B cell (primary cell): Measurements from ENCODE around the gene MAD2L1. TPM values are rescaled to one million over a fixed set of nuclear protein-coding genes. Genes with fewer than 3 reads are reported as not detected.

Source experiments
- ATAC-seq: fragments of 200-7000 bp; cut with Tn5 transposase; one replicate; pipeline ENCODE4 v1.10.0; 2021; ENCODE audit warnings: low read depth, mild to moderate bottlenecking, moderate number of reproducible peaks, moderate library complexity
- CTCF ChIA-PET: fragments of 350-600 bp; sonication (Branson Sonifier 250); formaldehyde crosslinking; loops from one replicate; lab custom pipeline; 2021; ENCODE audit warnings: antibody characterized with exemption, inconsistent platforms; lab: Charles Lee
- POLR2A ChIA-PET: fragments of 350-600 bp; sonication (Branson Sonifier 250); formaldehyde crosslinking; loops from one replicate; lab custom pipeline; 2021; ENCODE audit warnings: antibody characterized with exemption; lab: Charles Lee
- DNase-seq: peaks from one replicate; pipeline ENCODE4 v3.0.0; 2013
- H2AFZ ChIP-seq: 2 replicates; pipeline ENCODE4 v1.6.1; 2012; ENCODE audit warnings: mild to moderate bottlenecking, low read depth, low read length; ENCODE audit not compliant: insufficient read depth, poor library complexity, severe bottlenecking
- H3K27ac ChIP-seq, 2 donors: 1 replicate in 1 of 2; 2 replicates in 1 of 2; pipeline ENCODE4 v1.5.1; 2012 to 2013; ENCODE audit warnings: low read length in 2 of 2, mild to moderate bottlenecking in 2 of 2, moderate library complexity in 1 of 2
- H3K27me3 ChIP-seq, 4 experiments: fragments of 200-600 bp in 1 of 4; sonication (generic) in 1 of 4; replicated peaks in 1 of 4; 1 replicate in 2 of 4; 2 replicates in 2 of 4; pipeline versions ENCODE4 v1.6.1 to v1.7.0; 2013 to 2016; ENCODE audit warnings: low read length in 3 of 4, mild to moderate bottlenecking in 2 of 4, mixed read lengths in 1 of 4, moderate library complexity in 1 of 4; ENCODE audit not compliant: insufficient read depth in 4 of 4, control insufficient read depth in 3 of 4; ENCODE audit errors: control extremely low read depth in 1 of 4
- H3K36me3 ChIP-seq, 2 experiments: replicated peaks in 1 of 2; 1 replicate in 1 of 2; 2 replicates in 1 of 2; pipeline versions ENCODE4 v1.6.1 to v1.7.1; 2013; ENCODE audit warnings: low read length in 1 of 2; ENCODE audit not compliant: insufficient read depth in 2 of 2, control insufficient read depth in 1 of 2; ENCODE audit errors: control extremely low read depth in 1 of 2, extremely low read depth in 1 of 2
- H3K4me1 ChIP-seq, 2 donors: fragments of 200-600 bp in 1 of 2; sonication (generic) in 1 of 2; 1 replicate in 1 of 2; 2 replicates in 1 of 2; pipeline versions ENCODE4 v1.5.1 to v1.6.1; 2013 to 2017; ENCODE audit warnings: low read length in 2 of 2; ENCODE audit not compliant: control insufficient read depth in 2 of 2, insufficient read depth in 2 of 2
- H3K4me2 ChIP-seq: replicated peaks from 2 replicates; pipeline ENCODE3; 2012; ENCODE audit warnings: mild to moderate bottlenecking, low read depth, low read length; ENCODE audit not compliant: poor library complexity, severe bottlenecking
- H3K4me3 ChIP-seq, 5 experiments: fragments of 200-600 bp in 1 of 5; sonication (generic) in 1 of 5; 1 replicate in 3 of 5; 2 replicates in 2 of 5; pipeline versions ENCODE4 v1.5.1 to v1.7.0; 2011 to 2016; ENCODE audit warnings: low read length in 4 of 5, mild to moderate bottlenecking in 4 of 5, low read depth in 2 of 5, control low read depth in 1 of 5, moderate library complexity in 1 of 5; ENCODE audit not compliant: insufficient read depth in 1 of 5; ENCODE audit errors: control extremely low read depth in 1 of 5, extremely low read depth in 1 of 5
- H3K79me2 ChIP-seq: fragments of 200-600 bp; sonication (generic); one replicate; pipeline ENCODE4 v1.6.0; 2016; ENCODE audit warnings: low read length; ENCODE audit not compliant: control insufficient read depth, insufficient read depth
- H3K9ac ChIP-seq: fragments of 200-600 bp; sonication (generic); 2 replicates; pipeline ENCODE4 v1.6.1; 2017; ENCODE audit warnings: mild to moderate bottlenecking, low read length, moderate library complexity
- H3K9me3 ChIP-seq, 3 donors: one replicate each; pipeline versions ENCODE4 v1.6.1 to v1.7.1; 2013; ENCODE audit warnings: low read length in 2 of 3; ENCODE audit not compliant: control insufficient read depth in 2 of 3, insufficient read depth in 1 of 3; ENCODE audit errors: control extremely low read depth in 1 of 3
- H4K20me1 ChIP-seq: 2 replicates; pipeline ENCODE4 v1.6.0; 2012; ENCODE audit warnings: mild to moderate bottlenecking, low read length; ENCODE audit not compliant: insufficient read depth, control insufficient read depth, poor library complexity, severe bottlenecking
- H3K27ac Mint-ChIP-seq: one replicate; pipeline ENCODE4 v1.8.0; 2021; ENCODE audit warnings: mixed read lengths
- H3K27me3 Mint-ChIP-seq: one replicate; pipeline ENCODE4 v1.8.0; 2021; ENCODE audit warnings: mixed read lengths
- H3K4me1 Mint-ChIP-seq: one replicate; pipeline ENCODE4 v1.8.0; 2021; ENCODE audit warnings: mixed read lengths
- H3K4me3 Mint-ChIP-seq: one replicate; pipeline ENCODE4 v1.8.0; 2021; ENCODE audit warnings: mixed read lengths
- H3K9me3 Mint-ChIP-seq: one replicate; pipeline ENCODE4 v1.8.0; 2022; ENCODE audit warnings: mixed read lengths; ENCODE audit not compliant: insufficient read depth
- CTCF ChIP-seq: fragments of 200-600 bp; IDR thresholded peaks from one replicate; pipeline ENCODE4 v1.8.0; 2022; ENCODE audit warnings: antibody characterized with exemption, mild to moderate bottlenecking
- EZH2 ChIP-seq: IDR thresholded peaks from 2 replicates; pipeline ENCODE4 v1.6.1; 2012; ENCODE audit warnings: borderline replicate concordance, low read depth, mild to moderate bottlenecking, moderate library complexity, low read length; ENCODE audit not compliant: insufficient read depth, poor library complexity, severe bottlenecking
- intact Hi-C: fragments of 100-400 bp; cut with micrococcal nuclease; formaldehyde crosslinking; loops from one replicate; pipeline ENCODE4 v1.10.0; 2022
- polyA plus RNA-seq: library from polyadenylated mRNA; depleted of rRNA; stranded (reverse); fragments of >200 nt; gene quantifications from 2 replicates; pipeline ENCODE4 v1.2.3, GENCODE V29; 2012
- total RNA-seq, 2 donors: library from RNA; stranded (reverse); fragments of 120-200 nt in 1 of 2; gene quantifications; 1 replicate in 1 of 2; 2 replicates in 1 of 2; pipeline versions ENCODE4 v1.2.3 to v1.2.4, GENCODE V29; 2013 to 2022

The MAD2L1 gene
- total and polyA plus RNA-seq, 2 donors (not counting 1 experiment from before 2014, with no cell fraction given): 1.5 TPM

GRCh38 chr4:120085705-120086104 lies 19.1 kb upstream of the MAD2L1 start:
- DNase-seq (no peak), ATAC-seq (no peak)
- no peaks in the 10 kb centered on the region for H3K27me3 ChIP-seq
- Mint-ChIP-seq H3K4me3 (no peak overlapping the region), H3K9me3 (peaks cover 5% of the 10 kb centered on the region), H3K4me1 (no peaks in the 10 kb centered on the region), H3K27ac (no peak overlapping the region), H3K27me3 (peaks cover 5% of the 10 kb centered on the region)
- no peak overlapping the region for H3K27ac ChIP-seq
- no peaks in the 10 kb centered on the region for H3K4me1 ChIP-seq
- H4K20me1 ChIP-seq: no peaks in the 10 kb centered on the region
- intact Hi-C loops: no loop called here
- no peak overlapping the region for H2AFZ ChIP-seq
- no peaks in the 10 kb centered on the region for H3K36me3 ChIP-seq
- H3K4me3 ChIP-seq: no peak overlapping the region
- TF ChIP-seq EZH2 (no peak), CTCF (no peak)
- no peaks in the 10 kb centered on the region for H3K79me2 ChIP-seq
- H3K9me3 ChIP-seq: peaks cover 0 to 5% (median 3%) of the 10 kb centered on the region in 3 donors
- H3K4me2 ChIP-seq: no peak overlapping the region
- ChIA-PET CTCF (no interaction called here), POLR2A (no interaction called here)
- no peak overlapping the region for H3K9ac ChIP-seq

- ATAC-seq (no peak), DNase-seq (no peak)
- Mint-ChIP-seq H3K27ac (no peak overlapping the region), H3K4me3 (no peak overlapping the region), H3K4me1 (no peaks in the 10 kb centered on the region), H3K27me3 (peaks cover under 1% of the 10 kb centered on the region), H3K9me3 (peaks cover 5% of the 10 kb centered on the region)
- no peaks in the 10 kb centered on the region for H3K27me3 ChIP-seq
- no peaks in the 10 kb centered on the region for H3K36me3 ChIP-seq
- CTCF ChIA-PET: no interaction called here
- H3K9me3 ChIP-seq: peaks cover 0 to 5% (median 1%) of the 10 kb centered on the region in 3 donors
- H4K20me1 ChIP-seq: no peaks in the 10 kb centered on the region
- no peak overlapping the region for H3K4me3 ChIP-seq
- no peaks in the 10 kb centered on the region for H3K79me2 ChIP-seq
- no peak overlapping the region for H2AFZ ChIP-seq
- no peak overlapping the region for H3K4me2 ChIP-seq
- no peak overlapping the region for H3K27ac ChIP-seq
- no peak overlapping the region for H3K9ac ChIP-seq
- POLR2A ChIA-PET: no interaction called here
- intact Hi-C loops: no loop called here
- TF ChIP-seq CTCF: no peak
- TF ChIP-seq EZH2: no peak
- no peaks in the 10 kb centered on the region for H3K4me1 ChIP-seq
Observed at GRCh38 chr4:120084327-120084726, 17.7 kb upstream of the MAD2L1 start.
